Lower leg skin (tissue), 3 donors: ENCODE data around the gene KDM6A.

Source experiments
- POLR2A ChIP-seq, 2 donors: fragments of 450-650 bp; IDR thresholded peaks; one replicate each; pipeline ENCODE4 v1.6.1; 2016 to 2017; ENCODE audit warnings: antibody characterized with exemption in 2 of 2, mild to moderate bottlenecking in 1 of 2, moderate library complexity in 1 of 2
- TF ChIP-seq, protein P1 (sequence below), 3 donors: fragments of 450-650 bp; IDR thresholded peaks; one replicate each; pipeline ENCODE4 v1.5.1; 2016; ENCODE audit warnings: antibody characterized with exemption in 3 of 3, mild to moderate bottlenecking in 3 of 3, moderate library complexity in 2 of 3

DNA sequence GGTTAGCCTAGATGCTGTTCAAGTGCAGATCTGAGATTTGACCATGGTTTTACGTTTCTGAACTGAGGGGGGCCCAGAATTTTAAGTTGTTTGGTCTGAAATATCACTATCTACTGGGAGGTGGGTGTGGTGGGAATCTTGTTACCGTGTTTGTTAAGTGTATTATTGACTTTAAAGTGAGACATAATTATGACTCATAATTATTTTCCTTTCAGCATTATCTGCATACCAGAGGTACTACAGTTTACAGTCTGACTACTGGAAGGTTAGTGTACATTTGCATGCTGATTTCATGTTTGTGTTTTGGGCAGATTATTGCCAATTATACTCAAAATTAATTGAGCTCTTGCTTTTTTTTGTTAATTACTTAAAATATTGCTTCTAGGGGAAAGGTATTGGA lies 101.5 kb downstream of the KDM6A start:
- TF ChIP-seq, protein P1, sequence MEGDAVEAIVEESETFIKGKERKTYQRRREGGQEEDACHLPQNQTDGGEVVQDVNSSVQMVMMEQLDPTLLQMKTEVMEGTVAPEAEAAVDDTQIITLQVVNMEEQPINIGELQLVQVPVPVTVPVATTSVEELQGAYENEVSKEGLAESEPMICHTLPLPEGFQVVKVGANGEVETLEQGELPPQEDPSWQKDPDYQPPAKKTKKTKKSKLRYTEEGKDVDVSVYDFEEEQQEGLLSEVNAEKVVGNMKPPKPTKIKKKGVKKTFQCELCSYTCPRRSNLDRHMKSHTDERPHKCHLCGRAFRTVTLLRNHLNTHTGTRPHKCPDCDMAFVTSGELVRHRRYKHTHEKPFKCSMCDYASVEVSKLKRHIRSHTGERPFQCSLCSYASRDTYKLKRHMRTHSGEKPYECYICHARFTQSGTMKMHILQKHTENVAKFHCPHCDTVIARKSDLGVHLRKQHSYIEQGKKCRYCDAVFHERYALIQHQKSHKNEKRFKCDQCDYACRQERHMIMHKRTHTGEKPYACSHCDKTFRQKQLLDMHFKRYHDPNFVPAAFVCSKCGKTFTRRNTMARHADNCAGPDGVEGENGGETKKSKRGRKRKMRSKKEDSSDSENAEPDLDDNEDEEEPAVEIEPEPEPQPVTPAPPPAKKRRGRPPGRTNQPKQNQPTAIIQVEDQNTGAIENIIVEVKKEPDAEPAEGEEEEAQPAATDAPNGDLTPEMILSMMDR (IDR thresholded peaks at IDR 0.05): no peak
- no peak for TF ChIP-seq POLR2A (IDR thresholded peaks at IDR 0.05)
